IMR-90 (cell line): ENCODE results near the gene MMD. TPM values are rescaled to one million over a fixed set of nuclear protein-coding genes. Genes with fewer than 3 reads are reported as not detected.
A peak's percentile ranks its signal among the peaks of the same experiment; 100 is the strongest.

Experiments
- ATAC-seq: fragments of 200-7000 bp; cut with Tn5 transposase; 2 replicates; pipeline ENCODE4 v1.9.1; 2020; ENCODE audit warnings: low read depth, mild to moderate bottlenecking, moderate library complexity
- BruUV-seq: library from RNA; stranded (reverse); fragments of 400-500 nt; replicated peaks from 2 replicates; lab custom pipeline; 2021; lab: Mats Ljungman, UMichigan
- CTCF ChIA-PET: fragments of 300-600 bp; formaldehyde crosslinking; extraction: SDS; loops from one replicate; lab custom pipeline; 2021; ENCODE audit warnings: antibody characterized with exemption; lab: Yijun Ruan, JAX
- POLR2A ChIA-PET: fragments of 300-600 bp; sonication (Branson Sonifier 250); formaldehyde crosslinking; loops from one replicate; lab custom pipeline; 2022; ENCODE audit warnings: antibody characterized with exemption; ENCODE audit not compliant: unreplicated experiment; lab: Charles Lee
- DNase-seq: peaks from one replicate; pipeline ENCODE4 v3.0.0; 2013
- H2AFZ ChIP-seq: replicated peaks from 2 replicates; pipeline ENCODE3; 2013; ENCODE audit warnings: low read length, mild to moderate bottlenecking; ENCODE audit not compliant: poor library complexity
- H2AK5ac ChIP-seq: 2 replicates; pipeline ENCODE4 v1.6.1; 2013; ENCODE audit warnings: low read depth, low read length, inconsistent platforms
- H2AK9ac ChIP-seq: replicated peaks from 2 replicates; pipeline ENCODE3; 2013; ENCODE audit warnings: mild to moderate bottlenecking, low read depth, low read length, moderate library complexity; ENCODE audit not compliant: poor library complexity
- H2BK120ac ChIP-seq: 2 replicates; pipeline ENCODE4 v1.6.1; 2013; ENCODE audit warnings: low read depth, low read length, inconsistent platforms
- H2BK15ac ChIP-seq: 3 replicates; pipeline ENCODE4 v1.6.1; 2013; ENCODE audit warnings: low read depth, low read length, inconsistent platforms
- H2BK20ac ChIP-seq: 2 replicates; pipeline ENCODE4 v1.6.1; 2013; ENCODE audit warnings: low read depth, mild to moderate bottlenecking, inconsistent platforms, low read length, moderate library complexity
- H2BK5ac ChIP-seq: 2 replicates; pipeline ENCODE4 v1.6.1; 2013; ENCODE audit warnings: mild to moderate bottlenecking, low read depth, low read length, inconsistent platforms; ENCODE audit not compliant: poor library complexity, severe bottlenecking
- H3K14ac ChIP-seq: replicated peaks from 2 replicates; pipeline ENCODE4 v1.6.1; 2013; ENCODE audit warnings: low read depth, low read length, inconsistent platforms
- H3K18ac ChIP-seq: 2 replicates; pipeline ENCODE4 v1.6.1; 2013; ENCODE audit warnings: low read depth, low read length, control low read depth
- H3K23ac ChIP-seq: 2 replicates; pipeline ENCODE4 v1.6.1; 2013; ENCODE audit warnings: low read depth, low read length, inconsistent platforms
- H3K27ac ChIP-seq: 2 replicates; pipeline ENCODE4 v1.5.1; 2013; ENCODE audit warnings: mild to moderate bottlenecking, control low read depth, low read length; ENCODE audit not compliant: insufficient read depth
- H3K27me3 ChIP-seq: 2 replicates; pipeline ENCODE4 v1.6.1; 2013; ENCODE audit warnings: low read length; ENCODE audit not compliant: control insufficient read depth, insufficient read depth
- H3K36me3 ChIP-seq: 2 replicates; pipeline ENCODE4 v1.6.1; 2013; ENCODE audit warnings: low read length, mixed read lengths; ENCODE audit not compliant: control insufficient read depth, insufficient read depth
- H3K4ac ChIP-seq: 2 replicates; pipeline ENCODE4 v1.6.1; 2013; ENCODE audit warnings: low read depth, low read length, inconsistent platforms
- H3K4me1 ChIP-seq: 2 replicates; pipeline ENCODE4 v1.6.1; 2013; ENCODE audit warnings: low read length, mixed read lengths; ENCODE audit not compliant: control insufficient read depth, insufficient read depth
- H3K4me2 ChIP-seq: 2 replicates; pipeline ENCODE4 v1.6.1; 2013; ENCODE audit warnings: low read depth, mild to moderate bottlenecking, control low read depth, low read length, moderate library complexity
- H3K4me3 ChIP-seq: 2 replicates; pipeline ENCODE4 v1.5.1; 2013; ENCODE audit warnings: low read depth, mild to moderate bottlenecking, control low read depth, low read length, moderate library complexity; ENCODE audit not compliant: insufficient read depth
- H3K56ac ChIP-seq: 2 replicates; pipeline ENCODE4 v1.6.1; 2013; ENCODE audit warnings: low read length, inconsistent platforms; ENCODE audit not compliant: insufficient read depth; ENCODE audit errors: extremely low read depth
- H3K79me1 ChIP-seq, 2 experiments: 2 replicates each; pipeline ENCODE4 v1.6.1; 2013; ENCODE audit warnings: low read length in 2 of 2, inconsistent platforms in 1 of 2, low read depth in 1 of 2
- H3K9ac ChIP-seq: 2 replicates; pipeline ENCODE4 v1.6.1; 2013; ENCODE audit warnings: low read depth, low read length, control low read depth
- H3K9me1 ChIP-seq: 2 replicates; pipeline ENCODE4 v1.6.1; 2013; ENCODE audit warnings: low read length, inconsistent platforms; ENCODE audit not compliant: insufficient read depth
- H3K9me3 ChIP-seq: 2 replicates; pipeline ENCODE4 v1.6.1; 2013; ENCODE audit warnings: low read length; ENCODE audit not compliant: control insufficient read depth, insufficient read depth
- H4K20me1 ChIP-seq: 2 replicates; pipeline ENCODE4 v1.6.1; 2013; ENCODE audit warnings: low read length, inconsistent platforms; ENCODE audit not compliant: insufficient read depth
- H4K5ac ChIP-seq: 2 replicates; pipeline ENCODE4 v1.6.1; 2013; ENCODE audit warnings: mild to moderate bottlenecking, low read depth, low read length, control low read depth
- H4K8ac ChIP-seq, 2 experiments: 2 replicates each; pipeline ENCODE4 v1.6.1; 2013; ENCODE audit warnings: low read depth in 2 of 2, low read length in 2 of 2, control low read depth in 1 of 2, inconsistent platforms in 1 of 2
- H4K91ac ChIP-seq: 2 replicates; pipeline ENCODE4 v1.6.1; 2013; ENCODE audit warnings: low read depth, low read length, inconsistent platforms; ENCODE audit not compliant: insufficient read depth
- CHD1 ChIP-seq: IDR thresholded peaks from 2 replicates; pipeline ENCODE4 v1.6.1; 2012; ENCODE audit warnings: low read depth, low read length, improper control_type of control experiment
- FOS ChIP-seq: fragments of 150-350 bp; IDR thresholded peaks from 2 replicates; pipeline ENCODE4 v1.6.1; 2016; ENCODE audit warnings: low read depth, low read length
- MAFK ChIP-seq: IDR thresholded peaks from 2 replicates; pipeline ENCODE4 v1.6.1; 2012; ENCODE audit warnings: low read depth, low read length, improper control_type of control experiment
- MAZ ChIP-seq: IDR thresholded peaks from 2 replicates; pipeline ENCODE4 v1.6.1; 2012; ENCODE audit warnings: low read depth, mild to moderate bottlenecking, low read length, improper control_type of control experiment, moderate library complexity, borderline replicate concordance
- RCOR1 ChIP-seq: IDR thresholded peaks from 2 replicates; pipeline ENCODE4 v1.6.1; 2012; ENCODE audit warnings: mild to moderate bottlenecking, low read length, improper control_type of control experiment; ENCODE audit not compliant: insufficient replicate concordance
- WGBS, 2 experiments: methylation state at CpG; one replicate each; pipeline versions ENCODE4 v1.1.5 to v1.1.7; 2013; ENCODE audit warnings: missing lambda C conversion rate in 2 of 2; ENCODE audit not compliant: insufficient read length in 1 of 2; ENCODE audit errors: extremely low coverage in 2 of 2; 5-methylcytosine and 5-hydroxymethylcytosine counted together
- dilution Hi-C: fragments of 300-500 bp; cut with HindIII; formaldehyde crosslinking; loops from one replicate; pipeline ENCODE4 v1.14.3; 2018; ENCODE audit warnings: low sequenced_read_pairs; ENCODE audit not compliant: unreplicated experiment
- in situ Hi-C: fragments of 300-500 bp; cut with MboI; formaldehyde crosslinking; loops from 3 replicates; pipeline ENCODE4 v1.14.3; 2019; ENCODE audit warnings: low sequenced_read_pairs, inconsistent platforms, mixed read lengths
- intact Hi-C: fragments of 100-400 bp; cut with micrococcal nuclease; formaldehyde crosslinking; loops from 2 replicates; pipeline ENCODE4 v1.10.0; 2022
- polyA plus RNA-seq, 3 experiments: library from polyadenylated mRNA; depleted of rRNA; stranded (reverse); fragments of >200 nt; gene quantifications; 2 replicates each; pipeline ENCODE4 v1.2.3, GENCODE V29; 2012; ENCODE audit warnings: low replicate concordance in 1 of 3
- total RNA-seq: library from RNA; depleted of rRNA; stranded (reverse); fragments of >200 nt; gene quantifications from 2 replicates; pipeline ENCODE4 v1.2.3, GENCODE V29; 2012

MMD gene
- total and polyA plus RNA-seq, 2 of the 4 experiments (the other 2 are of a cell fraction): 6.3 to 7.0 TPM

DNA sequence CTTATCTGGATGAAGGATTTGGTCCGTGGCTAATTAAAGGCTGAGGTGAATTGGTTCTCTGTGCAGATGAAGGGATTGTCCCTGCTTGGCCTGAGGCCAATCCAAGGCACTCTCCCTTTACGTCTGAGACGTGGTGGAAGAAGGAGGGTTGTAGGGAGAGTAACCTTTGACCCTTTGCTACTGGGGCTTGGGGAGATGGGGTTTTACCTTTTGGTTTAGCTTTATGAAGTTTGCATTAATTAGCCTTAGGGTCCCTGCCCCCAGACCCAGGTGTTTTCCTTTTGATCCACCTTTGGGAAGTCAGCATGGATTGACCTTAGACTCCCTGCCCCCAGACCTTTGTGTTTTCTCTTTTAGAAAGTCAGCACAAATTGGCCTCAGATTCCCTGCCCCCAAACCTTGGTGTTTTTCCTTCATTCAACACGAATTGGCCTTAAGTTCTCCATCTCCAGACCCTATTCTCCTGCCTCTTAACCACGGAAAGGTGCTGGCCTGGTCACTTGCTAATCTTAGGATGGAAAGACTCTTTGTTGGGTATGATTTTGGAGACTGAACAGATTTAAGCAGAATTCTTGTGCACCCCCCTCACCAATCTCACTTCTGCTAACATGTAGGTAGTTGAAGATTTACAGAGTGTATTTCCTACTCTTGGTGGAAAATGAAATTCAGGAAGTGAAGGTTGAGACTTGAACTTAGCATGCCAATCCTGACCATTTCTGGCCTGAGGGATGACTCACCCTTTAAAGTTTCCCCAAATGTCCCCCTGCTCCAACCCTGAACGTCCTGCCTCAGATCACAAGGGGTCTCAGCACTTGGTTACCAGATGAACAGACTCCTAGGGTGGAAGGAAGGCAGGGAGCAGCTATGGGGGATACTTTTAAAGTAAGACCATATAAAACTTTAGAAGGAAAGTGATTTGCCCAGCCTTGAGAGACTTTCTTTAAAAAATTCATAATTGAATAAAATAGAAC is 23.1 kb upstream of the MMD start:
- H4K8ac ChIP-seq: peak overlapping the region; percentile 15 to 38; a peak in 2 of 4 replicates
- TF ChIP-seq RCOR1 (no peak), FOS (peak; percentile 65; the same call in 1 of the 2 replicates), MAFK (no peak), CHD1 (no peak), MAZ (no peak)
- H2AK5ac ChIP-seq: peak overlapping the region; percentile 92
- peak overlapping the region; percentile 91; the same call in 1 of the 2 replicates for H4K5ac ChIP-seq
- H3K9ac ChIP-seq: no peak overlapping the region
- no TSS peak for BruUV-seq
- dilution Hi-C loops (no loop called here), in situ Hi-C loops (no loop called here), intact Hi-C loops (no loop called here)
- H2BK20ac ChIP-seq: peak overlapping the region; percentile 91
- peak overlapping the region; percentile 32; the same call in 2 of the 3 replicates for H2BK15ac ChIP-seq
- peak overlapping the region; percentile 66 for H3K4ac ChIP-seq
- peak overlapping the region; percentile 95 for H3K18ac ChIP-seq
- H3K4me3 ChIP-seq: no peak overlapping the region
- peak overlapping the region; percentile 61 for H3K14ac ChIP-seq
- DNase-seq (peak; percentile 53), ATAC-seq (peak; percentile 21; the same call in 1 of the 2 replicates)
- H3K36me3 ChIP-seq: no peaks in the 10 kb centered on the region
- peak overlapping the region; percentile 45; the same call in 1 of the 2 replicates for H3K23ac ChIP-seq
- H2AFZ ChIP-seq: peak overlapping the region; percentile 64
- H2AK9ac ChIP-seq: peak overlapping the region; percentile 23
- no peaks in the 10 kb centered on the region for H3K79me1 ChIP-seq
- no peak overlapping the region for H3K56ac ChIP-seq
- H2BK5ac ChIP-seq: no peak overlapping the region
- peaks cover 12% of the 10 kb centered on the region for H3K9me1 ChIP-seq
- peak overlapping the region; percentile 73 for H2BK120ac ChIP-seq
- peaks cover 20% of the 10 kb centered on the region for H3K4me1 ChIP-seq
- H3K9me3 ChIP-seq: no peaks in the 10 kb centered on the region
- H3K27ac ChIP-seq: no peak overlapping the region
- no peaks in the 10 kb centered on the region for H3K27me3 ChIP-seq
- H4K20me1 ChIP-seq: no peaks in the 10 kb centered on the region
- ChIA-PET POLR2A (no interaction called here), CTCF (no interaction called here)
- peak overlapping the region; percentile 78 for H4K91ac ChIP-seq
- H3K4me2 ChIP-seq: no peak overlapping the region
- WGBS, 2 experiments: no CpG with 5 or more reads among the region's 6 CpGs
